Fibroblast of lung (primary cell): Measurements from ENCODE around the gene CAMK1D.

Experiments
- CTCF ChIP-seq, 2 donors: IDR thresholded peaks in 1 of 2; conservative IDR thresholded peaks in 1 of 2; 1 replicate in 1 of 2; 2 replicates in 1 of 2; pipeline ENCODE4 v1.5.1; 2011 to 2012; ENCODE audit warnings: low read length in 2 of 2, control low read depth in 1 of 2, inconsistent platforms in 1 of 2, low read depth in 1 of 2, mild to moderate bottlenecking in 1 of 2
- EZH2 ChIP-seq: IDR thresholded peaks from 2 replicates; pipeline ENCODE4 v1.5.1; 2012; ENCODE audit warnings: low read length, control low read depth, mild to moderate bottlenecking; ENCODE audit errors: missing control alignments

DNA sequence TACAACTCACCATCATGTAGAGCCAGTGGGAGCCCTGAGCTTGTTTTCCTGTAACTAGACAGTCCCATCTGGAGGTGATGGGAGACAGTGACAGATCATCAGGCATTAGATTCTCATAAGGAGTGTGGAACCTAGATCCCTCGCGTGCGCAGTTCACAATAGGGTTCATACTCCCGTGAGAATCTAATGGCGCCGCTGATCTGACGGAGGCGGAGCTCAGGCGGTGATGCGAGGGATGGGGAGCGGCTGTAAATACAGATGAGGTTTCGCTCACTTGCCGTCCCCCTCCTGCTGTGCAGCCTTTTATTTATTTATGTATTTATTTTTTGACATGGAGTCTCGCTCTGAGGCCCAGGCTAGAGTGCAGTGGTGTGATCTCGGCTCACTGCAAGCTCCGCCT, 139.3 kb downstream of the CAMK1D start:
- TF ChIP-seq CTCF (conservative IDR thresholded peaks at IDR 0.05 in 1 of 2, IDR thresholded peaks at IDR 0.05 in 1 of 2; ENCODE audit: low read depth in 1 of 2, low read length in 2 of 2) (no peak), EZH2 (no peak)
